Activated CD8-positive, alpha-beta memory T cell treated with anti-CD3 and anti-CD28 coated beads for 1 hour (primary cell): ENCODE measurements around the gene FAM222B.
"Not testable (repeated sequence)": the region's sequence is repeated elsewhere in the genome, so short reads cannot be mapped to it uniquely, and the experiment has no call there.

Experiments used
- DNase-seq, 2 donors: peaks; one replicate each; pipeline ENCODE4 v3.0.0-alpha.2; 2020; ENCODE audit warnings: low read depth in 1 of 2; ENCODE audit errors: extremely low read depth in 1 of 2

The FAM222B gene

GRCh38 chr17:28871056-28871579, 28.5 kb upstream of the FAM222B start:
- no peak for DNase-seq

DNA sequence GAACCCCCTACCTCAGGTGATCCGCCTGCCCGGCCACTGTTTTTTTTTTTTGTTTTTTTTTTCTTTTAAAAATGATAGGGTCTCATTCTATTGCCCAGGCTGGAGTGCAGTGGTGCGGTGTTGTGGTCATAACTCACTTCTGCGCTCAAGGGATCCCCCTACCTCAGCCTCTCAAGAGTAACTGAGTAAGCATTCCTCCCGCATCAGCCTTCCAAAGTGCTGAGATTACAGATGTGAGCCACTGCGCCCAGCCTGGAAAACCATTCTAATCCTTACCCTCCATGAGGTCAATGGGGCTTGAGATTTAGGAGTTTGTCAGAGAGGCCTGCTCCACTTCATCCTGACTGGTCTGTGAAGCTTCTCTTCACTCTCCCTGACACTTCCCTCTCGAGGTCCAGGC, 24.7 kb upstream of the FAM222B start:
- no peak for DNase-seq

GRCh38 chr17:28865946-28866752, 23.6 kb upstream of the FAM222B start:
- no peak for DNase-seq

DNA sequence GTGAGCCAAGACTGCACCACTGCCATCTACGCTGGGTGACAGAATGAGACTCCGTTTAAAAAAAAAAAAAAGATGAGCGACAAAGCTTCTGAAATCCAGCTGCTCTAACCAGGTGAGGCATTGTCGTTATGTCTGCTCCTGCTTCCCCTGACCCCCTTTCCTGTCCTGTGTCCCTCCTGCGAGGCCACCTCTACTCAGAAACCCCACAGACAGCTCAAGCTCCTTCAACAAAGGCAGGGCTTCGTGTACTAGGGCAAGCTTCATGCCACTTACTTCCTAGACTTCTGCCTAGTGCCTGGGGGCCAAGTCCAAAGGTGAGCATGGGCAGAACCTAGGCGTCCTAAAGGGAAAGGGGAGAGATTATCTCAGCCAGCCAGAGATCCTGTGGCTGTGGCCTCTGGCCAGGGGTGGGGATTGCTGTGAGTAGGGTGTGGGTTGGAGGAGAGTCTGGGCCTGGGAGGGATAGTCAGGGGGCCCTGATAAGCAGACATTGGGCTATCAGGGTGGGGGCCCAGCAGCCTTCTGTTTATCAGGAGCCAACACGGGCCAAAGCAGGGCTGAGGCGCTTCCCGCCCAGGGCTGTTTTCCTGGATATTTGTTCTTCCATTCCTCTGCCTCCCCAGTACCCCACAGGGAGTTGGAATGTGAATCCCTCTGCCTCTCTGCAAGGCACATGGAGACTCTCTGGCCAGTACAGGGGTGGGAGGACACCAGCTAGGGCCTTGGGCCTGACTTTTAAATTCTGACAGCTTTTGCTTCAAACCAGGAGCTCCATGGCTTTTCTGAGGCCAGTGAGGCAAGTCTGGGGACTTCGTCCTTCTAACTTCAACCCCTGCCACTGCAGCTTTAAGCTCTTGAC, 22.6 kb upstream of the FAM222B start:
- no peak for DNase-seq

GRCh38 chr17:28863953-28864352, 21.4 kb upstream of the FAM222B start:
- DNase-seq = no peak

DNA sequence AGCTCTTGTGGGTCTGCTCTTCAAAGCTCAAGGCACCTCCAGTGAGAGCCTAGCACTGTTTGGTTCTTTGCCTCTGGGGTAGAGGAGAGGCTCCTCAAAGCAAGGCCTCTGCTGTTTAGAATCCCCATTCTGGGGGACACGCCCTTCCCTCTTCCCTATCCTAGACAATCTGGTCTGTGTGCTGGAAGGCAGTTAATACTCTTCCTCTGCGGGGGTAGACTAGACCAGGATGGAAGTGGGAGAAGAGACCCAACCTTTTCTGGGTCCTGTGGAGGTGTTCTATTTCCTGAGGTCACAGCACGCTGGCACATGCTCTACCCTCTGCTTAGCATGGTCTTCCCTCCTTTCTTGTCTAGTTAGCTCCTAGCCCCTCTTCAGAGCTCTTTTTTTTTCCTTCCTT, 20.0 kb upstream of the FAM222B start:
- DNase-seq = no peak

GRCh38 chr17:28861393-28862203, 19.0 kb upstream of the FAM222B start:
- DNase-seq = no peak

DNA sequence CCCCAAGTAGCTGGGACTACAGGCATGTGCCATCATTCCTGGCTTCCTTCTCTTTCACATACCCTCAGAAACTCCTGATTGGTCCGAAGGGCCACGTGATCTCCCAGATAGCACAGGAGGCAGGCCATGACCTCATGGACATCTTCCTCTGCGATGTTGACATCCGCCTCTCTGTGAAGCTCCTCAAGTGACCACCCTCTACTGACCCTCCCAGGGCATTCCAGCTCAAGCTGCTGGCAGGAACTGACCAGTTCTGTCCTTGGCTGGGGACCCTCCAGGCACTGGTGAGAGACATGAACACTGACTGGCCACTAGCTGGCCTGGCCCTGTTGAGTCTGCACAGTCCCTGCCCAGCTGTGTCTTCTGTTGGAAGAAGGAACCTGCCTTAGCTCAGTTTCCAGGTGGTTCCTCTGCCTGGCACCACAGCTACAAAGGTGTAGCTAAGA, 17.8 kb upstream of the FAM222B start:
- no peak for DNase-seq

GRCh38 chr17:28858801-28859355, 16.3 kb upstream of the FAM222B start:
- no peak for DNase-seq

GRCh38 chr17:28857905-28858800, 15.6 kb upstream of the FAM222B start:
- no peak for DNase-seq

- no peak for DNase-seq
These were observed 13.5 kb upstream of the FAM222B start for GRCh38 chr17:28856028-28856574.

DNA sequence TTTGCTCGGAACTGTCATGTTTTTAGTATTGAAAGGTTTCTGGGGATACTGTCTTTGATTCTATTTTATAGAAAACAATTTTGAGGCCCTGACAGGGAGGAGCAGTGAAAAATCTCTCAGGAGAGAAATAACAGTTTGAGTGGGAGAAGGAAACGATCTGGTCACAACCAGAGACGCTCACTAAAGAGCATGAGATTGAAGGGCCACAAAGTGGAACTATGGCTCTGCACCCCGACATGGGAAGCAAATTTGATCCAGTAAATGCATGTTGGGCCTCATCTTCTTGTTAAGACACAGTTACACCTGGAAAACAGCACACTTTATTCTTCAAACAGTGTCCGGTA, 12.7 kb upstream of the FAM222B start:
- no peak for DNase-seq

DNA sequence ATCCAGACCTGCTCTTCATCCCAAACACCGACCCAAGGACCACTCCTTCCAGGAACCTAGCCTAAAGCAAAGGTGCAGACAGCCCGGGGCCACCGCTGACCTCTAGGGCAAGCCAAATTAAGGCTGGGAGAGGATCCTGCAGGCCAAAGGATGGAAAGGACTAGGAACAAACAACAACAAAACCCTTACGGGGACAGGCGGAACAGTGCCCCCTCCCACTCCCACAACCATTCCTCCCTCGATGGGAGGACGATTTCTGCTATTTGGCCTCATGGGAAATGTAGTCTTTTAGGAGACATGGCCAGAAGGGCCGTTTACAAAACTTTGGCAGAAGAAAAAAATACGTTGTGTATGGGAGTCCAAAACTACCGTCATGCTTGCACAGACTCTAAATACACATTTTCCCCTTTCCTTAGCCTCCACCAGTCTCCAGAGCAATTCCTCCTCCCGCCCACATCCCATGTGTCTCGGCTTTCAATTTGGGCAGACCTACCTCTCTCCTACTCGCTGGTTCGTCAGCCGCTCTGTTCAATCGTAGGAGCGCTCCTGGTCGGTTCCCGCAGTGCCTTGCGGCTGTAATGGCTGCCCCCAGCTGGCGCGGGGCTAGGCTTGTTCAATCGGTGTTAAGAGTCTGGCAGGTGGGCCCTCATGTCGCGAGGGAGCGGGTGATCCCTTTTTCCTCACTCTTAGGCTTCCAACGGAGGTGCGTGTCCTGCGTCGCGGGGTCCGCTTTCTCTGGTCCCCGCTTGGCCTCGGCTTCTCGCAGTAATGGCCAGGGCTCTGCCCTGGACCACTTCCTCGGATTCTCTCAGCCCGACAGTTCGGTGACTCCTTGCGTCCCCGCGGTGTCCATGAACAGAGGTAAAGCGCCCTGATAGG, 12.1 kb upstream of the FAM222B start, which contains the start of gene ERAL1:
Gene ERAL1, plus strand, starts transcription at position 560 of the 879 bp plus-strand sequence. Its CDS starts 19 bp downstream, at position 579.
- peak; percentile 54 to 67 for DNase-seq

DNA sequence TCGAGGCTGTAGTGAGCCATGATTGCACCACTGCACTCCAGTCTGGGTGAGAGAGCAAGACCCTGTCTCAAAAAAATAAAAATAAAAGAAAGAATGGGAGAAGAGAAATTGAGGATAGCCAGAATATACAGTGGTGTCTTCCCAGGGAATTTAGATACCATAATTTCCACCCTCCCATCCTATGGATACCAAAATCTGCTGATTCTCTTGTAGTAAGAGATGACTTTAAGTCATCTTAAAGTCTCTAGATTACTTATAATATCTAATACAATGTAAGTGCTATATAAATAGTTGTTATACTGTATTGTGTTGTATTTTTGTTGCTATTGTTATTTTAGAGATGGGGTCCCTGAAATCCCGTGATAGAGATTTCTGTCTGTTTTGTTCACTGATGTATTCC, 10.7 kb upstream of the FAM222B start:
- no peak for DNase-seq

DNA sequence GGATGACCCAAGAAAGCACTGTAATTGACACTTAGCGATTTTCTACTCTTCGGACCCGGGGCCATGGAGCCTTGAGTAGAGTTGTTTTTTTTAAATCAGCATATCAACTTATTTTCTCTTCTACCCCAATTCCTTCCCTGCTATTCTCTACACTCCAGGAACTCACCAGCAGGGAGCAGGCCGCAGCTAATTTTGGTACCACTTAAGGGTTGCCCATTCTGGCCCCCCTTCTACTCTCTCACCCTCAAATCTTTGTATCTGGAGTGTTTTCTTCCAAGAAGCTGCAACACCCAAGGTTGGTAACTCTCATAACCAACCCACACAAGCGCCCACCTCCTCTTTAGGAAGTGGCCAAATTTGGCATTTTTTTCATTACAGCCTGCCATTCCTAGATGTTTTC, 6.7 kb upstream of the FAM222B start:
- no peak for DNase-seq

GRCh38 chr17:28848667-28849066, 6.1 kb upstream of the FAM222B start:
- peak in 1 of 2 donors; percentile 44 for DNase-seq

DNA sequence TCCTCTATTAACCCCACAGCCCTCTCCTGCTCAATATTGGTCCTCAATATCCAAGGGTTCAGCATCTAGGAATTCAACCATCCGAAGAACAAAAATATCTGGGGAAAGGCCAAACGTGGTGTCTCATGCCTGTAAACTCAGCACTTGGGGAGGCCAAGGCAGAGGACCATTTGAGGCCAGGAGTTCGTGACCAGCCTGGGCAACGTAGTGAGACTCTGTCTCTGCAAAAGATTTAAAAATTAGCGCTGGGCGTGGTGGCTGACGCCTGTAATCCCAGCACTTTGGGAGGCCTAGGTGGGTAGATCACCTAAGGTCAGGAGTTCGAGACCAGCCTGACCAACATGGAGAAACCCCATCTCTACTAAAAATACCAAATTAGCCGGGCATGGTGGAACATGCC, 4.1 kb upstream of the FAM222B start:
- not testable (repeated sequence) for DNase-seq

DNA sequence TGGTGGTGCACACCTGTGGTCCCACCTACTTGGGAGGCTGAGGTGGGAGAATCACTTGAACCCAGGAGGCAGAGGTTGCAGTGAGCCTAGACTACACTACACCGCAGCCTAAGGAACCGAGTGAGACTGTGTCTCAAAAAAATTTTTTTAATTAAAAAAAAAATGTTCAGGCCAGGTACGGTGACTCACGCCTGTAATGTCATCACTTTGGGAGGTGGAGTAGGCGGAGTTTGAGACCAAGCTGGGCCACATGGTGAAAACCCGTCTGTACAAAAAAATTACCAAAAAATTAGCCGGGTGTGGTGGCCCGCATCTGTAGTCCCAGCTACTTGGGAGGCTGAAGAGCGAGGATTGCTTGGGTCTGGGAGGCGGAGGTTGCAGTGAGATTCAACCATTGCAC, 3.6 kb upstream of the FAM222B start:
- no peak for DNase-seq
